Measurements from ENCODE around the gene C1QTNF9B.

The C1QTNF9B gene

DNA sequence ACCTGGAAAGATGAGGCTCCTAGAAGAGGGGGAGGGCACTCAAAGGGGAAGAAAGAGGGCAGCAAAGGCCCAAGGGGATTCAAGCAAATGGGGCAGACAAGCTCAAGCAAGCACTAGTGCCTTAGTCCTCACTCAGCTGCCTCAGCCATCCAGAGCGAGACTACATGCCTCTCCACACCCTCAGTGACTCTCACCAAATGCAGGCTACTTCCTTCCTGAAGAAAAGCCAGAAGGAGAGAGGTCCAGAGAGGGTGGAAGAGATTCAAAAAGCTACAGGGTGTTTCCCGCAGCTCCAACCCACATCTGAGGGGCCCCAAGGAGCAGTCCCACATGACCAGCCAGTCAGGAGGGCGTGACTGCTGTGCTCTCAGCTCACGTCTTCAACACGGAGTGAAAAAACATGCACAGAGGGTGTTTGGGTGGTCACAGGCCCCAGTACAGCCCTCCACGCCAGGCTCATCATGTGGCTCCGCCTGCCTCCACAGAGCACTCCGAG is 48.6 kb downstream of the C1QTNF9B start:
- H3K9me3 ChIP-seq (ENCODE audit: control insufficient read depth, low read length) = no peaks in the 10 kb centered on the region
- WGBS, 2 experiments = 88 to 90% methylated on average over 8 of the region's 8 CpGs
- peaks cover 7% of the 10 kb centered on the region for H3K4me1 ChIP-seq (ENCODE audit: control insufficient read depth, insufficient read depth, low read length)
- no peaks in the 10 kb centered on the region for H3K27me3 ChIP-seq (ENCODE audit: control insufficient read depth, insufficient read depth, low read length, poor library complexity, severe bottlenecking)
- no peak overlapping the region for H3K27ac ChIP-seq (ENCODE audit: insufficient read depth, low read depth, low read length, poor library complexity, severe bottlenecking)
- H3K36me3 ChIP-seq (ENCODE audit: control insufficient read depth, insufficient read depth, low read length) = no peaks in the 10 kb centered on the region
- no peak overlapping the region for H3K4me3 ChIP-seq (ENCODE audit: insufficient read depth, low read depth, low read length)

GRCh38 chr13:23848019-23848418 is 49.3 kb downstream of the C1QTNF9B start:
- no peaks in the 10 kb centered on the region for H3K9me3 ChIP-seq (ENCODE audit: control insufficient read depth, low read length)
- no peaks in the 10 kb centered on the region for H3K36me3 ChIP-seq (ENCODE audit: control insufficient read depth, insufficient read depth, low read length)
- no peak overlapping the region for H3K27ac ChIP-seq (ENCODE audit: insufficient read depth, low read depth, low read length, poor library complexity, severe bottlenecking)
- no peak overlapping the region for H3K4me3 ChIP-seq (ENCODE audit: insufficient read depth, low read depth, low read length)
- peaks cover 10% of the 10 kb centered on the region for H3K4me1 ChIP-seq (ENCODE audit: control insufficient read depth, insufficient read depth, low read length)
- 92 to 94% methylated on average over 2 of the region's 2 CpGs for WGBS, 2 experiments
- H3K27me3 ChIP-seq (ENCODE audit: control insufficient read depth, insufficient read depth, low read length, poor library complexity, severe bottlenecking) = no peaks in the 10 kb centered on the region

- WGBS, 2 experiments = 93 to 97% methylated on average over 2 of the region's 2 CpGs
- H3K4me1 ChIP-seq (ENCODE audit: control insufficient read depth, insufficient read depth, low read length) = peaks cover 10% of the 10 kb centered on the region
- no peak overlapping the region for H3K27ac ChIP-seq (ENCODE audit: insufficient read depth, low read depth, low read length, poor library complexity, severe bottlenecking)
- no peak overlapping the region for H3K4me3 ChIP-seq (ENCODE audit: insufficient read depth, low read depth, low read length)
- H3K36me3 ChIP-seq (ENCODE audit: control insufficient read depth, insufficient read depth, low read length) = no peaks in the 10 kb centered on the region
- H3K9me3 ChIP-seq (ENCODE audit: control insufficient read depth, low read length) = no peaks in the 10 kb centered on the region
- H3K27me3 ChIP-seq (ENCODE audit: control insufficient read depth, insufficient read depth, low read length, poor library complexity, severe bottlenecking) = no peaks in the 10 kb centered on the region
Observed at GRCh38 chr13:23847497-23847896, 49.8 kb downstream of the C1QTNF9B start.

DNA sequence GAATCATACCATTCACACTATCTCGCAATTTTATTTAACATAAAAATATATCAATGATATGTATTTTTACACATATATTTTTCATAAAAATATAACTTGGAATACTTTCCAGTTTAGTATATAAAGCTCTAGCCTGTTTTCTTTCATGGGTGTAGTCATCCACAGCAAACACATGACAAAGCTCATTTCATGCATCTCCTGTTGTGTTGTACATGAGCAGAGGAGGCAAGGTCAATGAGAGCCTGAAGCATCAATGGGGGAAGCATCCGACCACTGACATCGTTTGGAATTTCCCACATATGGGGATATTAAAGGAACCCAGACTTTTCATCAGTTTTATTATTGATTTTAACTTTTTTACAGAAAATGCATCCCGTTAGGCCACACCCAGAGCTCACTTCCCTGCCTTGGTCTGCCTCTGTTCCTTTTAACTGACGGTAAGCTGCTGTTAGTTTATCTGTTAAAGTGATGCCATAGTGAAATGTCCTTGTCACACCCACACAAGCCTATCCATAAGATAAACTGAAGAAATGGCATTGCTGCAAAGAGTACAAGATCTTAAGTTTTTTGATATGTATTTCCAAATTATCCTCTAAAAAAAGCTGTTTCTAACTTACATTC is 52.1 kb downstream of the C1QTNF9B start:
- Histone ChIP-seq H3K4me1 (ENCODE audit: control insufficient read depth, insufficient read depth, low read length) (peaks cover 10% of the 10 kb centered on the region), H3K9me3 (ENCODE audit: control insufficient read depth, low read length) (no peaks in the 10 kb centered on the region), H3K36me3 (ENCODE audit: control insufficient read depth, insufficient read depth, low read length) (no peaks in the 10 kb centered on the region), H3K4me3 (ENCODE audit: insufficient read depth, low read depth, low read length) (no peak overlapping the region), H3K27ac (ENCODE audit: insufficient read depth, low read depth, low read length, poor library complexity, severe bottlenecking) (no peak overlapping the region), H3K27me3 (ENCODE audit: control insufficient read depth, insufficient read depth, low read length, poor library complexity, severe bottlenecking) (no peaks in the 10 kb centered on the region)
- WGBS, 2 experiments = 89 to 100% methylated on average over 4 of the region's 5 CpGs

GRCh38 chr13:23844132-23844531 is 53.2 kb downstream of the C1QTNF9B start:
- H3K9me3 ChIP-seq (ENCODE audit: control insufficient read depth, low read length) = no peaks in the 10 kb centered on the region
- no peaks in the 10 kb centered on the region for H3K36me3 ChIP-seq (ENCODE audit: control insufficient read depth, insufficient read depth, low read length)
- no peak overlapping the region for H3K27ac ChIP-seq (ENCODE audit: insufficient read depth, low read depth, low read length, poor library complexity, severe bottlenecking)
- WGBS, 2 experiments = 98 to 100% methylated on average over 2 of the region's 2 CpGs
- no peaks in the 10 kb centered on the region for H3K27me3 ChIP-seq (ENCODE audit: control insufficient read depth, insufficient read depth, low read length, poor library complexity, severe bottlenecking)
- peaks cover 10% of the 10 kb centered on the region for H3K4me1 ChIP-seq (ENCODE audit: control insufficient read depth, insufficient read depth, low read length)
- no peak overlapping the region for H3K4me3 ChIP-seq (ENCODE audit: insufficient read depth, low read depth, low read length)

GRCh38 chr13:23843436-23843835 is 53.9 kb downstream of the C1QTNF9B start:
- Histone ChIP-seq H3K36me3 (ENCODE audit: control insufficient read depth, insufficient read depth, low read length) (no peaks in the 10 kb centered on the region), H3K27ac (ENCODE audit: insufficient read depth, low read depth, low read length, poor library complexity, severe bottlenecking) (no peak overlapping the region), H3K4me1 (ENCODE audit: control insufficient read depth, insufficient read depth, low read length) (peaks cover 10% of the 10 kb centered on the region), H3K9me3 (ENCODE audit: control insufficient read depth, low read length) (no peaks in the 10 kb centered on the region), H3K4me3 (ENCODE audit: insufficient read depth, low read depth, low read length) (no peak overlapping the region), H3K27me3 (ENCODE audit: control insufficient read depth, insufficient read depth, low read length, poor library complexity, severe bottlenecking) (no peaks in the 10 kb centered on the region)
- WGBS, 2 experiments = 49 to 63% methylated on average over 1 of the region's 1 CpG

- 76 to 83% methylated on average over 8 of the region's 8 CpGs for WGBS, 2 experiments
Observed at GRCh38 chr13:23842406-23842805, 54.9 kb downstream of the C1QTNF9B start.

More at GRCh38 chr13:23842406-23842805, 54.9 kb downstream of the C1QTNF9B start:
- Histone ChIP-seq H3K27ac (ENCODE audit: insufficient read depth, low read depth, low read length, poor library complexity, severe bottlenecking) (no peak overlapping the region), H3K36me3 (ENCODE audit: control insufficient read depth, insufficient read depth, low read length) (no peaks in the 10 kb centered on the region), H3K4me1 (ENCODE audit: control insufficient read depth, insufficient read depth, low read length) (peaks cover 10% of the 10 kb centered on the region), H3K4me3 (ENCODE audit: insufficient read depth, low read depth, low read length) (no peak overlapping the region), H3K9me3 (ENCODE audit: control insufficient read depth, low read length) (no peaks in the 10 kb centered on the region), H3K27me3 (ENCODE audit: control insufficient read depth, insufficient read depth, low read length, poor library complexity, severe bottlenecking) (no peaks in the 10 kb centered on the region)
